K562 (cell line): ENCODE data around the gene DMXL1. TPM values are rescaled to one million over a fixed set of nuclear protein-coding genes. Genes with fewer than 3 reads are reported as not detected.
A peak's percentile ranks its signal among the peaks of the same experiment; 100 is the strongest.

Experiments
- EZH2 ChIP-seq: IDR thresholded peaks from 2 replicates; pipeline ENCODE4 v1.6.1; 2012; ENCODE audit warnings: low read depth, mild to moderate bottlenecking, inconsistent platforms, low read length, borderline replicate concordance
- GATA2 ChIP-seq: sonication (generic); formaldehyde crosslinking; IDR thresholded peaks from 2 replicates; pipeline ENCODE4 v1.4.0; 2020; ENCODE audit warnings: mild to moderate bottlenecking, missing genetic modification reagents
- HDAC1 ChIP-seq, 2 experiments: fragments of 450-650 bp; IDR thresholded peaks; 2 replicates each; pipeline ENCODE4 v1.6.1; 2016 to 2017; ENCODE audit warnings: inconsistent platforms in 1 of 2, mild to moderate bottlenecking in 1 of 2, moderate library complexity in 1 of 2
- KDM1A ChIP-seq, 2 experiments: fragments of 450-650 bp; IDR thresholded peaks; 2 replicates each; pipeline ENCODE4 v1.6.1; 2016; ENCODE audit warnings: mild to moderate bottlenecking in 2 of 2
- NELFE ChIP-seq: IDR thresholded peaks from 2 replicates; pipeline ENCODE4 v1.6.1; 2011; ENCODE audit warnings: mild to moderate bottlenecking; ENCODE audit not compliant: insufficient read depth, insufficient read length
- RFX7 ChIP-seq: fragments of 250-450 bp; sonication (Bioruptor Pico); IDR thresholded peaks from 2 replicates; pipeline ENCODE4 v1.5.1; 2021; ENCODE audit warnings: mild to moderate bottlenecking
- TAL1 ChIP-seq: fragments of 450-650 bp; IDR thresholded peaks from 2 replicates; pipeline ENCODE4 v1.6.1; 2016; ENCODE audit warnings: mild to moderate bottlenecking
- TEAD1 ChIP-seq, 2 experiments: fragments of 450-650 bp in 1 of 2; sonication (generic) in 1 of 2; formaldehyde crosslinking; IDR thresholded peaks; 2 replicates each; pipeline versions ENCODE4 v1.4.0 to v1.8.0; 2020 to 2022; ENCODE audit warnings: mild to moderate bottlenecking in 2 of 2, missing genetic modification reagents in 1 of 2
- YY1 ChIP-seq, 3 experiments: IDR thresholded peaks; 2 replicates each; pipeline ENCODE4 v1.6.1; 2011; ENCODE audit warnings: low read length in 2 of 3, mild to moderate bottlenecking in 2 of 3, moderate library complexity in 2 of 3, borderline replicate concordance in 1 of 3, control low read depth in 1 of 3, low read depth in 1 of 3; ENCODE audit not compliant: insufficient read depth in 3 of 3, insufficient replicate concordance in 2 of 3, control insufficient read depth in 1 of 3, insufficient read length in 1 of 3; ENCODE audit errors: extremely low read depth in 1 of 3
- ZFX ChIP-seq: sonication (generic); formaldehyde crosslinking; IDR thresholded peaks from 2 replicates; pipeline ENCODE4 v1.8.0; 2022; ENCODE audit warnings: mild to moderate bottlenecking, missing genetic modification reagents, moderate library complexity
- ZNF12 ChIP-seq: sonication (generic); formaldehyde crosslinking; IDR thresholded peaks from 2 replicates; pipeline ENCODE4 v1.4.0; 2020; ENCODE audit warnings: mild to moderate bottlenecking, missing genetic modification reagents
- ZNF584 ChIP-seq: fragments of 200-800 bp; sonication (Bioruptor generic); IDR thresholded peaks from 2 replicates; pipeline ENCODE4 v1.6.1; 2016; ENCODE audit warnings: low read depth, mild to moderate bottlenecking, missing genetic modification characterization, missing compliant biosample characterization
- ZNF79 ChIP-seq: fragments of 250-450 bp; sonication (Bioruptor Pico); IDR thresholded peaks from 2 replicates; pipeline ENCODE4 v1.4.0; 2020; ENCODE audit warnings: low read depth, mild to moderate bottlenecking, moderate library complexity
- polyA plus RNA-seq, 8 experiments: library from polyadenylated mRNA; depleted of rRNA in 4 of 8; stranded (reverse) in 5 of 8; unstranded in 3 of 8; fragments of >200 nt; fragmentation: Nextera tagmentation in 2 of 8; fragmentation: Illumina TruSeq in 1 of 8; extraction: Ambion mirVana in 2 of 8; extraction: Trizol in 1 of 8; gene quantifications; 2 replicates each; pipeline versions ENCODE4 v1.2.1 to v1.2.3, GENCODE V29; 2011 to 2014; ENCODE audit warnings: inconsistent platforms in 1 of 8, missing spikeins in 1 of 8
- total RNA-seq, 7 experiments: library from RNA; depleted of rRNA in 6 of 7; stranded (reverse); fragments of >200 nt in 6 of 7; fragmentation: Illumina TruSeq in 2 of 7; extraction: Trizol in 2 of 7; gene quantifications; 2 replicates each; pipeline versions ENCODE4 v1.2.1 to v1.2.3, GENCODE V29; 2011 to 2021; ENCODE audit warnings: low replicate concordance in 1 of 7
- TF ChIP-seq, protein P1 (sequence below): sonication (generic); formaldehyde crosslinking; IDR thresholded peaks from 2 replicates; pipeline ENCODE4 v1.8.1; 2023; ENCODE audit warnings: mild to moderate bottlenecking, missing genetic modification reagents
- TF ChIP-seq, protein P2 (sequence below): fragments of 450-650 bp; formaldehyde crosslinking; IDR thresholded peaks from 2 replicates; pipeline ENCODE4 v1.4.0; 2022; ENCODE audit warnings: mild to moderate bottlenecking, moderate library complexity
- TF ChIP-seq, protein P3 (sequence below): fragments of 250-450 bp; sonication (Bioruptor Pico); IDR thresholded peaks from 2 replicates; pipeline ENCODE4 v1.9.0; 2021; ENCODE audit warnings: mild to moderate bottlenecking, inconsistent platforms
- TF ChIP-seq, protein P4 (sequence below): fragments of 250-450 bp; sonication (Bioruptor Pico); IDR thresholded peaks from 2 replicates; pipeline ENCODE4 v1.4.0; 2020

Gene DMXL1
- total and polyA plus RNA-seq, 9 of the 15 experiments (the other 6 are each of a cell fraction or from before 2014, with no cell fraction given), result 8.3 to 40.3 (median 30.6) TPM

GRCh38 chr5:119059740-119060255 lies 11.1 kb upstream of the DMXL1 start (continued):
- TF ChIP-seq, protein P1, sequence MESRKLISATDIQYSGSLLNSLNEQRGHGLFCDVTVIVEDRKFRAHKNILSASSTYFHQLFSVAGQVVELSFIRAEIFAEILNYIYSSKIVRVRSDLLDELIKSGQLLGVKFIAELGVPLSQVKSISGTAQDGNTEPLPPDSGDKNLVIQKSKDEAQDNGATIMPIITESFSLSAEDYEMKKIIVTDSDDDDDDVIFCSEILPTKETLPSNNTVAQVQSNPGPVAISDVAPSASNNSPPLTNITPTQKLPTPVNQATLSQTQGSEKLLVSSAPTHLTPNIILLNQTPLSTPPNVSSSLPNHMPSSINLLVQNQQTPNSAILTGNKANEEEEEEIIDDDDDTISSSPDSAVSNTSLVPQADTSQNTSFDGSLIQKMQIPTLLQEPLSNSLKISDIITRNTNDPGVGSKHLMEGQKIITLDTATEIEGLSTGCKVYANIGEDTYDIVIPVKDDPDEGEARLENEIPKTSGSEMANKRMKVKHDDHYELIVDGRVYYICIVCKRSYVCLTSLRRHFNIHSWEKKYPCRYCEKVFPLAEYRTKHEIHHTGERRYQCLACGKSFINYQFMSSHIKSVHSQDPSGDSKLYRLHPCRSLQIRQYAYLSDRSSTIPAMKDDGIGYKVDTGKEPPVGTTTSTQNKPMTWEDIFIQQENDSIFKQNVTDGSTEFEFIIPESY, result no peak
- TF ChIP-seq TAL1, result peak; percentile 74
- no peak for TF ChIP-seq TEAD1 (CRISPR knock-in tag; IDR thresholded peaks at IDR 0.05)
- TF ChIP-seq, protein P2, sequence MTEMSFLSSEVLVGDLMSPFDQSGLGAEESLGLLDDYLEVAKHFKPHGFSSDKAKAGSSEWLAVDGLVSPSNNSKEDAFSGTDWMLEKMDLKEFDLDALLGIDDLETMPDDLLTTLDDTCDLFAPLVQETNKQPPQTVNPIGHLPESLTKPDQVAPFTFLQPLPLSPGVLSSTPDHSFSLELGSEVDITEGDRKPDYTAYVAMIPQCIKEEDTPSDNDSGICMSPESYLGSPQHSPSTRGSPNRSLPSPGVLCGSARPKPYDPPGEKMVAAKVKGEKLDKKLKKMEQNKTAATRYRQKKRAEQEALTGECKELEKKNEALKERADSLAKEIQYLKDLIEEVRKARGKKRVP (CRISPR knock-in tag), result no peak
- TF ChIP-seq NELFE, result no peak
- no peak for TF ChIP-seq ZNF79
- TF ChIP-seq ZNF584 (CRISPR knock-in tag), result no peak
- TF ChIP-seq, protein P3, sequence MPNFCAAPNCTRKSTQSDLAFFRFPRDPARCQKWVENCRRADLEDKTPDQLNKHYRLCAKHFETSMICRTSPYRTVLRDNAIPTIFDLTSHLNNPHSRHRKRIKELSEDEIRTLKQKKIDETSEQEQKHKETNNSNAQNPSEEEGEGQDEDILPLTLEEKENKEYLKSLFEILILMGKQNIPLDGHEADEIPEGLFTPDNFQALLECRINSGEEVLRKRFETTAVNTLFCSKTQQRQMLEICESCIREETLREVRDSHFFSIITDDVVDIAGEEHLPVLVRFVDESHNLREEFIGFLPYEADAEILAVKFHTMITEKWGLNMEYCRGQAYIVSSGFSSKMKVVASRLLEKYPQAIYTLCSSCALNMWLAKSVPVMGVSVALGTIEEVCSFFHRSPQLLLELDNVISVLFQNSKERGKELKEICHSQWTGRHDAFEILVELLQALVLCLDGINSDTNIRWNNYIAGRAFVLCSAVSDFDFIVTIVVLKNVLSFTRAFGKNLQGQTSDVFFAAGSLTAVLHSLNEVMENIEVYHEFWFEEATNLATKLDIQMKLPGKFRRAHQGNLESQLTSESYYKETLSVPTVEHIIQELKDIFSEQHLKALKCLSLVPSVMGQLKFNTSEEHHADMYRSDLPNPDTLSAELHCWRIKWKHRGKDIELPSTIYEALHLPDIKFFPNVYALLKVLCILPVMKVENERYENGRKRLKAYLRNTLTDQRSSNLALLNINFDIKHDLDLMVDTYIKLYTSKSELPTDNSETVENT (CRISPR knock-in tag), result no peak
- no peak for TF ChIP-seq RFX7 (CRISPR knock-in tag)
- TF ChIP-seq EZH2, result no peak
- TF ChIP-seq ZNF12 (CRISPR knock-in tag), result no peak
- TF ChIP-seq HDAC1 (IDR thresholded peaks at IDR 0.05), result 0 out of 4 replicates have a peak, but pooled peaks of 1 of the 2 experiments have one; percentile 42
- TF ChIP-seq, protein P4, sequence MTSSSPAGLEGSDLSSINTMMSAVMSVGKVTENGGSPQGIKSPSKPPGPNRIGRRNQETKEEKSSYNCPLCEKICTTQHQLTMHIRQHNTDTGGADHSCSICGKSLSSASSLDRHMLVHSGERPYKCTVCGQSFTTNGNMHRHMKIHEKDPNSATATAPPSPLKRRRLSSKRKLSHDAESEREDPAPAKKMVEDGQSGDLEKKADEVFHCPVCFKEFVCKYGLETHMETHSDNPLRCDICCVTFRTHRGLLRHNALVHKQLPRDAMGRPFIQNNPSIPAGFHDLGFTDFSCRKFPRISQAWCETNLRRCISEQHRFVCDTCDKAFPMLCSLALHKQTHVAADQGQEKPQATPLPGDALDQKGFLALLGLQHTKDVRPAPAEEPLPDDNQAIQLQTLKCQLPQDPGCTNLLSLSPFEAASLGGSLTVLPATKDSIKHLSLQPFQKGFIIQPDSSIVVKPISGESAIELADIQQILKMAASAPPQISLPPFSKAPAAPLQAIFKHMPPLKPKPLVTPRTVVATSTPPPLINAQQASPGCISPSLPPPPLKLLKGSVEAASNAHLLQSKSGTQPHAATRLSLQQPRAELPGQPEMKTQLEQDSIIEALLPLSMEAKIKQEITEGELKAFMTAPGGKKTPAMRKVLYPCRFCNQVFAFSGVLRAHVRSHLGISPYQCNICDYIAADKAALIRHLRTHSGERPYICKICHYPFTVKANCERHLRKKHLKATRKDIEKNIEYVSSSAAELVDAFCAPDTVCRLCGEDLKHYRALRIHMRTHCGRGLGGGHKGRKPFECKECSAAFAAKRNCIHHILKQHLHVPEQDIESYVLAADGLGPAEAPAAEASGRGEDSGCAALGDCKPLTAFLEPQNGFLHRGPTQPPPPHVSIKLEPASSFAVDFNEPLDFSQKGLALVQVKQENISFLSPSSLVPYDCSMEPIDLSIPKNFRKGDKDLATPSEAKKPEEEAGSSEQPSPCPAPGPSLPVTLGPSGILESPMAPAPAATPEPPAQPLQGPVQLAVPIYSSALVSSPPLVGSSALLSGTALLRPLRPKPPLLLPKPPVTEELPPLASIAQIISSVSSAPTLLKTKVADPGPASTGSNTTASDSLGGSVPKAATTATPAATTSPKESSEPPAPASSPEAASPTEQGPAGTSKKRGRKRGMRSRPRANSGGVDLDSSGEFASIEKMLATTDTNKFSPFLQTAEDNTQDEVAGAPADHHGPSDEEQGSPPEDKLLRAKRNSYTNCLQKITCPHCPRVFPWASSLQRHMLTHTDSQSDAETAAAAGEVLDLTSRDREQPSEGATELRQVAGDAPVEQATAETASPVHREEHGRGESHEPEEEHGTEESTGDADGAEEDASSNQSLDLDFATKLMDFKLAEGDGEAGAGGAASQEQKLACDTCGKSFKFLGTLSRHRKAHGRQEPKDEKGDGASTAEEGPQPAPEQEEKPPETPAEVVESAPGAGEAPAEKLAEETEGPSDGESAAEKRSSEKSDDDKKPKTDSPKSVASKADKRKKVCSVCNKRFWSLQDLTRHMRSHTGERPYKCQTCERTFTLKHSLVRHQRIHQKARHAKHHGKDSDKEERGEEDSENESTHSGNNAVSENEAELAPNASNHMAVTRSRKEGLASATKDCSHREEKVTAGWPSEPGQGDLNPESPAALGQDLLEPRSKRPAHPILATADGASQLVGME (CRISPR knock-in tag), result no peak
- TF ChIP-seq GATA2 (CRISPR knock-in tag), result peak; percentile 70
- TF ChIP-seq KDM1A (IDR thresholded peaks at IDR 0.05), result peak; percentile 32 to 53; a peak in 2 of 4 replicates
- TF ChIP-seq ZFX (CRISPR knock-in tag), result peak; percentile 51; the same call in 1 of the 2 replicates
- TF ChIP-seq YY1 (IDR thresholded peaks at IDR 0.05; ENCODE audit: borderline replicate concordance in 1 of 3, control insufficient read depth in 1 of 3, extremely low read depth in 1 of 3, insufficient read depth in 3 of 3, insufficient read length in 1 of 3, insufficient replicate concordance in 2 of 3, low read depth in 1 of 3, low read length in 2 of 3), result no peak
